ENCODE measurements around the gene HSPA4. TPM values are rescaled to one million over a fixed set of nuclear protein-coding genes. Genes with fewer than 3 reads are reported as not detected.

HSPA4 gene
- total RNA-seq, 1 donor: 22.9 TPM

GRCh38 chr5:133149345-133149744, 97.5 kb downstream of the HSPA4 start:
- DNase-seq (ENCODE audit: low read depth in 2 of 3, low spot score in 2 of 3): no peak

GRCh38 chr5:133150909-133151544, 99.2 kb downstream of the HSPA4 start:
- no peak for DNase-seq (ENCODE audit: low read depth in 2 of 3, low spot score in 2 of 3)

- DNase-seq (ENCODE audit: low read depth in 2 of 3, low spot score in 2 of 3): no peak
Observed at GRCh38 chr5:133154274-133155075, 102.7 kb downstream of the HSPA4 start.

GRCh38 chr5:133155326-133155969, 103.6 kb downstream of the HSPA4 start:
- no peak for DNase-seq (ENCODE audit: low read depth in 2 of 3, low spot score in 2 of 3)

Small RNA genes lying within 50 kb of the gene (small RNA-seq; reads per million reads assigned to genes)
- not detected for gene AC113410.1
- gene AC113410.3: not detected

Other genes starting within 250 kb of the HSPA4 start
- not detected for gene SOWAHA, start 238.7 kb upstream of the HSPA4 start, total RNA-seq
- gene SHROOM1, start 221.4 kb upstream of the HSPA4 start, total RNA-seq: 0.54 TPM
- gene GDF9, start 185.5 kb upstream of the HSPA4 start, total RNA-seq: 0.54 TPM
- gene UQCRQ, start 185.4 kb upstream of the HSPA4 start, total RNA-seq: 81.6 TPM
- 0.81 TPM for gene LEAP2, start 178.3 kb upstream of the HSPA4 start, total RNA-seq
- 28.8 TPM for gene AFF4, start 88.4 kb upstream of the HSPA4 start, total RNA-seq
- 9.2 TPM for gene ZCCHC10, start 25.5 kb upstream of the HSPA4 start, total RNA-seq

Data from hematopoietic multipotent progenitor cell (in vitro differentiated cells).